Smooth muscle cell (in vitro differentiated cells): ENCODE measurements around the gene NOP14. TPM values are rescaled to one million over a fixed set of nuclear protein-coding genes. Genes with fewer than 3 reads are reported as not detected.
A peak's percentile ranks its signal among the peaks of the same experiment; 100 is the strongest.

Experiments
- DNase-seq: peaks from one replicate; lab custom pipeline; 2025; ENCODE audit not compliant: unreplicated experiment; lab: John Stamatoyannopoulos, UW
- H2AFZ ChIP-seq: fragments of 200-600 bp; sonication (generic); 2 replicates; pipeline ENCODE4 v1.6.0; 2016; ENCODE audit warnings: antibody characterized with exemption, low read depth, mild to moderate bottlenecking
- H3F3A ChIP-seq: fragments of 200-600 bp; sonication (generic); 2 replicates; pipeline ENCODE4 v1.6.0; 2017; ENCODE audit warnings: antibody characterized with exemption, low read depth
- H3K27ac ChIP-seq: fragments of 200-600 bp; sonication (generic); 2 replicates; pipeline ENCODE4 v1.5.1; 2016; ENCODE audit warnings: low read depth, mild to moderate bottlenecking
- H3K27me3 ChIP-seq: fragments of 200-600 bp; sonication (generic); 2 replicates; pipeline ENCODE4 v1.6.1; 2016; ENCODE audit warnings: low read depth, mild to moderate bottlenecking
- H3K36me3 ChIP-seq: fragments of 200-600 bp; sonication (generic); 2 replicates; pipeline ENCODE4 v1.5.1; 2016; ENCODE audit warnings: low read depth
- H3K4me1 ChIP-seq: fragments of 200-600 bp; sonication (generic); 2 replicates; pipeline ENCODE4 v1.5.1; 2016; ENCODE audit warnings: low read depth
- H3K4me2 ChIP-seq: fragments of 200-600 bp; sonication (generic); 2 replicates; pipeline ENCODE4 v1.6.0; 2016; ENCODE audit warnings: mild to moderate bottlenecking
- H3K4me3 ChIP-seq: fragments of 200-600 bp; sonication (generic); 2 replicates; pipeline ENCODE4 v1.5.1; 2016; ENCODE audit warnings: mild to moderate bottlenecking
- H3K79me2 ChIP-seq: fragments of 200-600 bp; sonication (generic); 2 replicates; pipeline ENCODE4 v1.6.0; 2016; ENCODE audit warnings: low read depth, mild to moderate bottlenecking
- H3K9ac ChIP-seq: fragments of 200-600 bp; sonication (generic); 2 replicates; pipeline ENCODE4 v1.6.0; 2016; ENCODE audit warnings: low read depth
- H3K9me3 ChIP-seq: fragments of 200-600 bp; sonication (generic); replicated peaks from 2 replicates; pipeline ENCODE4 v1.5.1; 2016; ENCODE audit warnings: low read depth
- H4K20me1 ChIP-seq: fragments of 200-600 bp; sonication (generic); 2 replicates; pipeline ENCODE4 v1.6.0; 2016; ENCODE audit warnings: low read depth
- WGBS: methylation state at CpG from one replicate; pipeline ENCODE4 v1.1.7; 2016; ENCODE audit warnings: low lambda C conversion rate; 5-methylcytosine and 5-hydroxymethylcytosine counted together
- polyA plus RNA-seq: library from polyadenylated mRNA; unstranded; fragments of >200 nt; fragmentation: Nextera tagmentation; extraction: Ambion mirVana; gene quantifications from 2 replicates; pipeline ENCODE4 v1.2.1, GENCODE V29; 2016
- total RNA-seq: library from RNA; depleted of rRNA; stranded (reverse); fragments of >200 nt; gene quantifications from 2 replicates; pipeline ENCODE4 v1.2.3, GENCODE V29; 2014
- TF ChIP-seq, protein P1 (sequence below): fragments of 200-600 bp; sonication (generic); IDR thresholded peaks from 2 replicates; pipeline ENCODE4 v1.5.1; 2017; ENCODE audit warnings: borderline replicate concordance, mild to moderate bottlenecking, antibody characterized with exemption; ENCODE audit not compliant: insufficient read depth, poor library complexity, severe bottlenecking

NOP14 gene
- total and polyA plus RNA-seq, 2 experiments from 2014 or later: 10.9 to 18.5 TPM

DNA sequence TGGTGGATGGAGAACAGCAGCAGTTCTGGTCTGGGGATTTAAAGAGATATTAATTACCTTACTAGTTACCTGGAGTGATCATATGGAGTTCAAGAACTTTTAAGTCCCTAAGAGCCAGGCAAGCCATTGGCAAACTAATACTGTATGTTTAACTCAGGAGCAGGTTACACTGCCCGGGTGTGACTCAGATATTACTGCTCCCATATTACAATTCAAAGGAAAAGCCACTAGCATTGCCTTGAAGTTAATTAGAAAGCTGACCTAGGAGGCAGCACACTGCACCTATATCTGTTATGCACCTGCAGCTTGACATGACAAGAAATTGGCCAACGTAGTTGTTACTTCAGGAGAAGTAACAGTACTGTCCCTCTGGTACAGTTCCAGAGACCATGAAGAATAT lies 47.4 kb upstream of the NOP14 start:
- H3K9me3 ChIP-seq: no peaks in the 10 kb centered on the region
- no peaks in the 10 kb centered on the region for H4K20me1 ChIP-seq
- peak overlapping the region; percentile 4 for H3K27ac ChIP-seq
- 74% methylated on average over 2 of the region's 2 CpGs for WGBS
- no peaks in the 10 kb centered on the region for H3K4me1 ChIP-seq
- TF ChIP-seq, protein P1, sequence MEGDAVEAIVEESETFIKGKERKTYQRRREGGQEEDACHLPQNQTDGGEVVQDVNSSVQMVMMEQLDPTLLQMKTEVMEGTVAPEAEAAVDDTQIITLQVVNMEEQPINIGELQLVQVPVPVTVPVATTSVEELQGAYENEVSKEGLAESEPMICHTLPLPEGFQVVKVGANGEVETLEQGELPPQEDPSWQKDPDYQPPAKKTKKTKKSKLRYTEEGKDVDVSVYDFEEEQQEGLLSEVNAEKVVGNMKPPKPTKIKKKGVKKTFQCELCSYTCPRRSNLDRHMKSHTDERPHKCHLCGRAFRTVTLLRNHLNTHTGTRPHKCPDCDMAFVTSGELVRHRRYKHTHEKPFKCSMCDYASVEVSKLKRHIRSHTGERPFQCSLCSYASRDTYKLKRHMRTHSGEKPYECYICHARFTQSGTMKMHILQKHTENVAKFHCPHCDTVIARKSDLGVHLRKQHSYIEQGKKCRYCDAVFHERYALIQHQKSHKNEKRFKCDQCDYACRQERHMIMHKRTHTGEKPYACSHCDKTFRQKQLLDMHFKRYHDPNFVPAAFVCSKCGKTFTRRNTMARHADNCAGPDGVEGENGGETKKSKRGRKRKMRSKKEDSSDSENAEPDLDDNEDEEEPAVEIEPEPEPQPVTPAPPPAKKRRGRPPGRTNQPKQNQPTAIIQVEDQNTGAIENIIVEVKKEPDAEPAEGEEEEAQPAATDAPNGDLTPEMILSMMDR: no peak
- no peak overlapping the region for H2AFZ ChIP-seq
- no peaks in the 10 kb centered on the region for H3F3A ChIP-seq
- no peak overlapping the region for H3K9ac ChIP-seq
- no peaks in the 10 kb centered on the region for H3K36me3 ChIP-seq
- H3K4me2 ChIP-seq: no peak overlapping the region
- no peaks in the 10 kb centered on the region for H3K79me2 ChIP-seq
- no peaks in the 10 kb centered on the region for H3K27me3 ChIP-seq
- no peak overlapping the region for H3K4me3 ChIP-seq
- no peak for DNase-seq

DNA sequence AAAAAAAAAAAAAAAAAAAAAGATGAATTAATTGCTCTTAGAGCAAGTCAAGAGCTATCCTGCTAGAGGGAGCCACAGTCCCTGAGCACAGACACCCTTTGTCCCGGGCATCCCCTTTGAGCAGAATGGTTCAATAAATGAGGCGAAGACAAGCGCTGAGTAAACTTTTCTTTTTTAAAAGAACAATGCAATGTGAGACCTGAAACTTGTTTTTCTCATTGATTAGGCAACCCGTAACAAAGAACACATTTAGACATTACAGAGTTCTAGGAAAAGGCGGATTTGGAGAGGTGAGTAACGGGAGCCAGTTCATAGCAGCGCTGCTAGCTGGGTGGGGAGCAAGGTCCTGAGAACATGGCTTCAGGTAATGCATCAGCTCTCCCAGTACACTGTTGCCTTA lies 46.2 kb upstream of the NOP14 start:
- H3K9me3 ChIP-seq: no peaks in the 10 kb centered on the region
- TF ChIP-seq, protein P1: no peak
- H3K27me3 ChIP-seq: no peaks in the 10 kb centered on the region
- no peak overlapping the region for H3K27ac ChIP-seq
- no peak overlapping the region for H3K9ac ChIP-seq
- H3K79me2 ChIP-seq: no peaks in the 10 kb centered on the region
- no peaks in the 10 kb centered on the region for H3F3A ChIP-seq
- H3K36me3 ChIP-seq: no peaks in the 10 kb centered on the region
- DNase-seq: no peak
- H3K4me1 ChIP-seq: no peaks in the 10 kb centered on the region
- no peaks in the 10 kb centered on the region for H4K20me1 ChIP-seq
- 87% methylated on average over 7 of the region's 7 CpGs for WGBS
- H3K4me3 ChIP-seq: no peak overlapping the region
- no peak overlapping the region for H3K4me2 ChIP-seq
- H2AFZ ChIP-seq: no peak overlapping the region

DNA sequence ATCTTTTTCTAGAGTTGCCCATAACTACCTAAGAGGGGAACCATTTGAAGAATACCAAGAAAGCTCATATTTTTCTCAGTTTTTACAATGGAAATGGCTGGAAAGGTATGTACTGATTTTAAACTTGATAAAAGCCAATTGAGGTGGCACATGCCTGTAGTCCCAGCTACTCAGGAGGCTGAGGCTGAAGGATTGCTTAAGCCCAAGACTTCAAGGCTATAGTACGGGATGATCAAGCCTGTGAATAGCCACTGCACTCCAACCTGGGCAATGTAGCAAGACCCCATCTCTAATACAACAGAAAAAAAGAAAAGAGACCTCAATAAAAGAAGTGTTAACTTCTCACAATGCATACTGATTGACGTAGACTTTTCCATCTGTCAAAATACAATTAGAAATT lies 44.5 kb upstream of the NOP14 start:
- Histone ChIP-seq H4K20me1 (no peaks in the 10 kb centered on the region), H2AFZ (no peak overlapping the region), H3K27ac (no peak overlapping the region), H3K9ac (no peak overlapping the region), H3K4me1 (no peaks in the 10 kb centered on the region), H3K4me3 (no peak overlapping the region), H3K27me3 (no peaks in the 10 kb centered on the region), H3K9me3 (no peaks in the 10 kb centered on the region), H3K79me2 (no peaks in the 10 kb centered on the region), H3K36me3 (no peaks in the 10 kb centered on the region), H3K4me2 (no peak overlapping the region), H3F3A (no peaks in the 10 kb centered on the region)
- WGBS: 87% methylated on average over 2 of the region's 2 CpGs
- TF ChIP-seq, protein P1: no peak
- no peak for DNase-seq

DNA sequence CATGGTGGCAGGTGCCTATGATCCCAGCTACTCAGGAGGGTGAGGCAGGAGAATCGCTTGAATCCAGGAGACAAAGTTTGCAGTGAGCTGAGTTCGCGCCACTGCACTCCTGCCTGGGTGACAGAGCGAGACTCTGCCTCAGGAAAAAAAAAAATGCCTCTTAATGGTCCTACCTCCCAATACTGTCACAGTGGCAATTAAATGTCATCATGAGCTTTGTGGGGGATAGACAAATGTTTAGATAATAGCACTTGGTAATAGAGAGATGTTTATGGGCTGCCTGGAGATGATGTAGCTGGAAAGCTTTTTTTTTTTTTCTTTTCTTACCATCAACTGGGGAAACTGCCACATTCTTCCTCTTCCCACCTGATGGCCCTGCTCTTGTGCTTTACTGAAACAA lies 33.2 kb upstream of the NOP14 start:
- Histone ChIP-seq H2AFZ (no peak overlapping the region), H3K36me3 (no peaks in the 10 kb centered on the region), H3K9me3 (no peaks in the 10 kb centered on the region), H3K27me3 (no peaks in the 10 kb centered on the region), H3K27ac (no peak overlapping the region), H3K79me2 (no peaks in the 10 kb centered on the region), H3K4me2 (no peak overlapping the region), H3K4me1 (no peaks in the 10 kb centered on the region), H3K4me3 (no peak overlapping the region), H3K9ac (no peak overlapping the region), H4K20me1 (no peaks in the 10 kb centered on the region), H3F3A (no peaks in the 10 kb centered on the region)
- no peak for DNase-seq
- TF ChIP-seq, protein P1: no peak
- 97% methylated on average over 4 of the region's 4 CpGs for WGBS
